A549 (cell line): ENCODE data around the gene CD180.

Source experiments
- CTCF ChIP-seq: fragments of >200 bp; sonication (Bioruptor Twin); formaldehyde crosslinking; IDR thresholded peaks from 3 replicates; pipeline ENCODE4 v1.5.1; 2016
- KDM1A ChIP-seq: fragments of 200-600 bp; sonication (generic); IDR thresholded peaks from 2 replicates; pipeline ENCODE4 v1.6.1; 2016; ENCODE audit warnings: low read depth, mild to moderate bottlenecking
- PHF8 ChIP-seq: fragments of 200-600 bp; sonication (generic); IDR thresholded peaks from 2 replicates; pipeline ENCODE4 v1.6.1; 2016; ENCODE audit warnings: low read depth, mild to moderate bottlenecking, antibody characterized with exemption, moderate library complexity, borderline replicate concordance
- SMC3 ChIP-seq: fragments of >200 bp; sonication (Bioruptor Twin); formaldehyde crosslinking; IDR thresholded peaks from 3 replicates; pipeline ENCODE4 v1.6.1; 2018; ENCODE audit warnings: inconsistent platforms

DNA sequence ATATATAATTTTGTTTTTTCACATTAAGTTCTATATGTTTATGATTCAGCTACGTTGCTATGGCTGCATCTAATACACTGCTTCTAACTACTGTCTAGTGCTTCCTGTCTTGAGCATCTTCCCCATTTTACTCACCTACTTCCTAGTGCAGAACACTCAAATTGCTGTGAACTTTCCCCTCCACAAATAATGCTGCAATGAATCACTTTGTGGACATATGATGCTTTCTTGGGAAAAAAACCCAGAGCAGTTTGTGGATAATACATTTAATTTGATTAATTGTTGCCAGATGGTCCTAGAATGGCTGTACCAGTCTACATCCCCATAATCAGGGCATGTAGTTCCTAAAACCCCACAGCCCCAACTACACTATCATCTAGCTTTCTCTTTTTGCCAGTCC, 18.5 kb downstream of the CD180 start:
- TF ChIP-seq SMC3, result no peak
- no peak for TF ChIP-seq PHF8
- no peak for TF ChIP-seq CTCF
- TF ChIP-seq KDM1A, result no peak
